HUES6 (cell line): ENCODE results near the gene DNASE1.

Experiments
- H3K27ac ChIP-seq: 2 replicates; pipeline ENCODE4 v1.7.0; 2013; ENCODE audit warnings: low read depth, mild to moderate bottlenecking, low read length, inconsistent platforms
- H3K27me3 ChIP-seq: 2 replicates; pipeline ENCODE4 v1.6.1; 2013; ENCODE audit warnings: low read length; ENCODE audit not compliant: control insufficient read depth, insufficient read depth
- H3K36me3 ChIP-seq: 2 replicates; pipeline ENCODE4 v1.6.1; 2013; ENCODE audit warnings: low read length; ENCODE audit not compliant: control insufficient read depth, insufficient read depth
- H3K4me1 ChIP-seq: 2 replicates; pipeline ENCODE4 v1.6.1; 2013; ENCODE audit warnings: low read length; ENCODE audit not compliant: control insufficient read depth, insufficient read depth
- H3K4me3 ChIP-seq: 2 replicates; pipeline ENCODE4 v1.5.1; 2013; ENCODE audit warnings: low read depth, low read length
- H3K9ac ChIP-seq: one replicate; pipeline ENCODE4 v1.6.1; 2013; ENCODE audit warnings: mild to moderate bottlenecking, low read length
- H3K9me3 ChIP-seq: 2 replicates; pipeline ENCODE4 v1.6.1; 2013; ENCODE audit warnings: low read depth, low read length; ENCODE audit not compliant: control insufficient read depth, insufficient read depth

DNASE1 gene

GRCh38 chr16:3687792-3688191 is 33.3 kb downstream of the DNASE1 start:
- peaks cover 6% of the 10 kb centered on the region; the same call in 1 of the 2 replicates for H3K4me1 ChIP-seq
- no peak overlapping the region for H3K9ac ChIP-seq
- H3K27me3 ChIP-seq, result no peaks in the 10 kb centered on the region
- no peak overlapping the region for H3K4me3 ChIP-seq
- H3K9me3 ChIP-seq, result no peaks in the 10 kb centered on the region
- no peak overlapping the region for H3K27ac ChIP-seq
- H3K36me3 ChIP-seq, result peaks cover 65% of the 10 kb centered on the region

DNA sequence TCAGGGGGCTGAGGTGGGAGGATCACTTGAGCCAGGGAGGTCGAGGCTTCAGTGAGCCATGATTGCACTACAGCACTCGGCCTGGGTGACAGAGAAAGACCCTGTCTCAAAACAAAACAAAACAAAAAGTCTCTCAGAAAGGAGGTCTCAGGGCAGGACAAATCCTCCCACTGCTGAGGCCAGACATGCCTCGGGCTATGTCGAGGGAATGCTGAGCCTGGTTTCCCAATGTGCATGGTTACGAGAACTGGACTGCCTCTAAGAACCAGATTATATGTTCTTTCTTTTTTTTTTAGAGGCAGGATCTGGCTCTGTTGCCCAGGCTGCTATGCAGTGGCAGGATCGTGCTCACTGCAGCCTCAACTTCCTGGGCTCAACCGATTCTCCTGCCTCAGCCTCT is 35.2 kb downstream of the DNASE1 start:
- peaks cover 56% of the 10 kb centered on the region for H3K36me3 ChIP-seq
- no peak overlapping the region for H3K27ac ChIP-seq
- peaks cover 6% of the 10 kb centered on the region; the same call in 1 of the 2 replicates for H3K4me1 ChIP-seq

GRCh38 chr16:3690470-3690928 is 36.0 kb downstream of the DNASE1 start:
- Histone ChIP-seq H3K36me3 (peaks cover 50% of the 10 kb centered on the region), H3K4me1 (peaks cover 6% of the 10 kb centered on the region; the same call in 1 of the 2 replicates), H3K9me3 (no peaks in the 10 kb centered on the region), H3K27me3 (no peaks in the 10 kb centered on the region), H3K9ac (no peak overlapping the region), H3K4me3 (no peak overlapping the region), H3K27ac (no peak overlapping the region)

More for the DNA sequence above, 35.2 kb downstream of the DNASE1 start:
- H3K9ac ChIP-seq, result no peak overlapping the region
- H3K27me3 ChIP-seq, result no peaks in the 10 kb centered on the region
- H3K9me3 ChIP-seq, result no peaks in the 10 kb centered on the region
- H3K4me3 ChIP-seq, result no peak overlapping the region

GRCh38 chr16:3690980-3691720 is 36.7 kb downstream of the DNASE1 start:
- Histone ChIP-seq H3K4me1 (peaks cover 10% of the 10 kb centered on the region; the same call in 1 of the 2 replicates), H3K27ac (no peak overlapping the region), H3K9me3 (no peaks in the 10 kb centered on the region), H3K27me3 (no peaks in the 10 kb centered on the region), H3K36me3 (peaks cover 43% of the 10 kb centered on the region), H3K4me3 (no peak overlapping the region), H3K9ac (no peak overlapping the region)

GRCh38 chr16:3691761-3692160 is 37.3 kb downstream of the DNASE1 start:
- peaks cover 38% of the 10 kb centered on the region for H3K36me3 ChIP-seq
- H3K9me3 ChIP-seq, result no peaks in the 10 kb centered on the region
- H3K27me3 ChIP-seq, result no peaks in the 10 kb centered on the region
- no peak overlapping the region for H3K27ac ChIP-seq
- no peak overlapping the region for H3K9ac ChIP-seq
- H3K4me3 ChIP-seq, result no peak overlapping the region
- peaks cover 10% of the 10 kb centered on the region; the same call in 1 of the 2 replicates for H3K4me1 ChIP-seq

DNA sequence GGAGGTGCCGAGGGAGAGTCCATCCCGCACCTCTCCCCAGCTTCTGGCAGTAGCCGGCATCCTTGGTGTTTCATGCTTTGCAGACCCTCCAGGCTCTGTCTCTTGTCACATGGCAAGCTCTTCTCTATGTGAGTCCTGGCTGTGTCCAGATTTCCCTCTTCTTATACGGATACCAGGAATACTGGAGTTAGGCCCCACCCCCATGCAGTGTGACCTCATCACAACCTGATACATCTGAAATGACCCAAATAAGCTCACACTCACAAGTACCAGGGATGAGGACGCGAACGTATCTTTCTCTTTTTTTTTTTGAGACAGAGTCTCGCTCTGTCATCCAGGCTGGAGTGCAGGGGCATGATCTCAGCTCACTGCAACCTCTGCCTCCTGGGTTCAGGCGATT is 39.6 kb downstream of the DNASE1 start:
- Histone ChIP-seq H3K36me3 (peaks cover 16% of the 10 kb centered on the region), H3K4me1 (peaks cover 10% of the 10 kb centered on the region; the same call in 1 of the 2 replicates), H3K27ac (no peak overlapping the region), H3K9me3 (no peaks in the 10 kb centered on the region), H3K27me3 (no peaks in the 10 kb centered on the region), H3K4me3 (no peak overlapping the region), H3K9ac (no peak overlapping the region)

- no peak overlapping the region for H3K4me3 ChIP-seq
- peaks cover 6% of the 10 kb centered on the region; the same call in 1 of the 2 replicates for H3K36me3 ChIP-seq
- peaks cover 6% of the 10 kb centered on the region; the same call in 1 of the 2 replicates for H3K4me1 ChIP-seq
- H3K27ac ChIP-seq, result no peak overlapping the region
- no peaks in the 10 kb centered on the region for H3K27me3 ChIP-seq
- no peaks in the 10 kb centered on the region for H3K9me3 ChIP-seq
- no peak overlapping the region for H3K9ac ChIP-seq
These were observed 41.3 kb downstream of the DNASE1 start for GRCh38 chr16:3695610-3696369.

DNA sequence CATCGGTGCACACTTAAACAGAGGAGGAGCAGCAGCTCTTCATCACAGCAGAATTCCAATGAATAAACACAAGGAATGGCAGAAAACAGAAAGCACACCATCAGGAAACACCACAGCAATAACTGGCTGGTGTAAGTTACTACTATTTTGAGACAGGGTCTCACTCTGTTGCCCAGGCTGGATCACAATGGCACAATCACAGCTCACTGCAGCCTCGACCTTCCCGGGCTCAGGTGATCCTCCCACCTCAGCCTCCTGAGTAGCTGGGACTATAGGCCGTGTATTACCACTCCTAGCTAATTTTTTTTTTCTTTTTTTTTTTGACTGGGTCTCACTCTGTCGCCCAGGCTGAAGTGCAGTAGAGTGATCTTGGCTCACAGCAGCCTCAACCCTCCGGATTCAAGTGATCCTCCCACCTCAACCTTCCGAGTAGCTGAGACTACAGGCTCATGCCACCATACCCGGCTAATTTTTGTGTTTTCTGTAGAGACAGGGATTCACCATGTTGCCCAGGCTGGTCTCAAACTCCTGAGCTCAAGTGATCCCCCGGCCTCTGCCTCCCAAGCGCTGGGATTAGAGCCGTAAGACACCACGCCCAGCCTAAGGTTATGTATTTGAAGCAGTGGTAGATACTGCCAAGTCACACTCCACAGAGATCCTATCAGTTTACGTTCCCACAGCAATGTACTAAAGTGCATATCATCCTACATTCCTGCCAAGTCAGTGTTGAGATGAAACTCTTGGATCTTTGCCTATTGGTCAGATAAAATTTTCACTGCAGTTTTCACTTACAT is 42.1 kb downstream of the DNASE1 start:
- H3K36me3 ChIP-seq, result peaks cover 6% of the 10 kb centered on the region; the same call in 1 of the 2 replicates
- H3K4me1 ChIP-seq, result peaks cover 4% of the 10 kb centered on the region; the same call in 1 of the 2 replicates
- H3K9me3 ChIP-seq, result no peaks in the 10 kb centered on the region
- H3K27me3 ChIP-seq, result no peaks in the 10 kb centered on the region
- no peak overlapping the region for H3K9ac ChIP-seq
- H3K4me3 ChIP-seq, result no peak overlapping the region
- H3K27ac ChIP-seq, result no peak overlapping the region

- Histone ChIP-seq H3K27me3 (no peaks in the 10 kb centered on the region), H3K4me3 (no peak overlapping the region), H3K4me1 (peaks cover 4% of the 10 kb centered on the region; the same call in 1 of the 2 replicates), H3K36me3 (0 out of 2 replicates have a peak, but pooled peaks cover 2% of the 10 kb centered on the region), H3K9ac (no peak overlapping the region), H3K27ac (no peak overlapping the region), H3K9me3 (no peaks in the 10 kb centered on the region)
These were observed 44.5 kb downstream of the DNASE1 start for GRCh38 chr16:3698941-3699340.

- Histone ChIP-seq H3K27ac (no peak overlapping the region), H3K4me1 (no peaks in the 10 kb centered on the region), H3K4me3 (no peak overlapping the region), H3K9ac (no peak overlapping the region), H3K9me3 (no peaks in the 10 kb centered on the region), H3K27me3 (no peaks in the 10 kb centered on the region), H3K36me3 (no peaks in the 10 kb centered on the region)
These were observed 47.0 kb downstream of the DNASE1 start for GRCh38 chr16:3701531-3701930.
